GM21717 (cell line): Measurements from ENCODE around the gene ADAMTS16.

ENCODE experiments used
- ATAC-seq: cut with Tn5 transposase; IDR thresholded peaks from one replicate; pipeline ENCODE4 v1.9.1; 2021; ENCODE audit warnings: mild to moderate bottlenecking, moderate library complexity; ENCODE audit not compliant: unreplicated experiment

Gene ADAMTS16

GRCh38 chr5:5182508-5183188 is 42.5 kb downstream of the ADAMTS16 start:
- no peak for ATAC-seq

GRCh38 chr5:5183189-5183699 is 43.1 kb downstream of the ADAMTS16 start:
- no peak for ATAC-seq

GRCh38 chr5:5183933-5184332 is 43.8 kb downstream of the ADAMTS16 start:
- ATAC-seq = no peak

GRCh38 chr5:5188376-5189050 is 48.4 kb downstream of the ADAMTS16 start:
- ATAC-seq = no peak

GRCh38 chr5:5189051-5189430 is 48.9 kb downstream of the ADAMTS16 start:
- no peak for ATAC-seq

- ATAC-seq = no peak
Observed at GRCh38 chr5:5191906-5192305, 51.8 kb downstream of the ADAMTS16 start.

- no peak for ATAC-seq
Observed at GRCh38 chr5:5192681-5193080, 52.6 kb downstream of the ADAMTS16 start.

- ATAC-seq = no peak
Observed at GRCh38 chr5:5195128-5195918, 55.2 kb downstream of the ADAMTS16 start.

- ATAC-seq = no peak
Observed at GRCh38 chr5:5198135-5198534, 58.0 kb downstream of the ADAMTS16 start.

- no peak for ATAC-seq
Observed at GRCh38 chr5:5198815-5199214, 58.7 kb downstream of the ADAMTS16 start.

- ATAC-seq = no peak
Observed at GRCh38 chr5:5199495-5199894, 59.4 kb downstream of the ADAMTS16 start.

- no peak for ATAC-seq
Observed at GRCh38 chr5:5200133-5200532, 60.0 kb downstream of the ADAMTS16 start.

GRCh38 chr5:5202321-5202720 is 62.2 kb downstream of the ADAMTS16 start:
- no peak for ATAC-seq

GRCh38 chr5:5203451-5203850 is 63.3 kb downstream of the ADAMTS16 start:
- no peak for ATAC-seq

GRCh38 chr5:5207828-5208227 is 67.7 kb downstream of the ADAMTS16 start:
- ATAC-seq = no peak

- no peak for ATAC-seq
Observed at GRCh38 chr5:5209089-5209488, 69.0 kb downstream of the ADAMTS16 start.

GRCh38 chr5:5209510-5210286 is 69.6 kb downstream of the ADAMTS16 start:
- ATAC-seq = no peak

GRCh38 chr5:5217371-5217770 is 77.2 kb downstream of the ADAMTS16 start:
- ATAC-seq = peak; percentile 88

- no peak for ATAC-seq
Observed at GRCh38 chr5:5218396-5218795, 78.3 kb downstream of the ADAMTS16 start.

GRCh38 chr5:5219541-5219940 is 79.4 kb downstream of the ADAMTS16 start:
- no peak for ATAC-seq
